ENCODE data around the gene HSD17B1. TPM values are rescaled to one million over a fixed set of nuclear protein-coding genes. Genes with fewer than 3 reads are reported as not detected.
A peak's percentile ranks its signal among the peaks of the same experiment; 100 is the strongest.

HSD17B1 gene
- total and polyA plus RNA-seq, 2 of the 13 experiments (the other 11 are each of a cell fraction or from before 2014, with no cell fraction given) = 0.54 to 0.93 TPM

DNA sequence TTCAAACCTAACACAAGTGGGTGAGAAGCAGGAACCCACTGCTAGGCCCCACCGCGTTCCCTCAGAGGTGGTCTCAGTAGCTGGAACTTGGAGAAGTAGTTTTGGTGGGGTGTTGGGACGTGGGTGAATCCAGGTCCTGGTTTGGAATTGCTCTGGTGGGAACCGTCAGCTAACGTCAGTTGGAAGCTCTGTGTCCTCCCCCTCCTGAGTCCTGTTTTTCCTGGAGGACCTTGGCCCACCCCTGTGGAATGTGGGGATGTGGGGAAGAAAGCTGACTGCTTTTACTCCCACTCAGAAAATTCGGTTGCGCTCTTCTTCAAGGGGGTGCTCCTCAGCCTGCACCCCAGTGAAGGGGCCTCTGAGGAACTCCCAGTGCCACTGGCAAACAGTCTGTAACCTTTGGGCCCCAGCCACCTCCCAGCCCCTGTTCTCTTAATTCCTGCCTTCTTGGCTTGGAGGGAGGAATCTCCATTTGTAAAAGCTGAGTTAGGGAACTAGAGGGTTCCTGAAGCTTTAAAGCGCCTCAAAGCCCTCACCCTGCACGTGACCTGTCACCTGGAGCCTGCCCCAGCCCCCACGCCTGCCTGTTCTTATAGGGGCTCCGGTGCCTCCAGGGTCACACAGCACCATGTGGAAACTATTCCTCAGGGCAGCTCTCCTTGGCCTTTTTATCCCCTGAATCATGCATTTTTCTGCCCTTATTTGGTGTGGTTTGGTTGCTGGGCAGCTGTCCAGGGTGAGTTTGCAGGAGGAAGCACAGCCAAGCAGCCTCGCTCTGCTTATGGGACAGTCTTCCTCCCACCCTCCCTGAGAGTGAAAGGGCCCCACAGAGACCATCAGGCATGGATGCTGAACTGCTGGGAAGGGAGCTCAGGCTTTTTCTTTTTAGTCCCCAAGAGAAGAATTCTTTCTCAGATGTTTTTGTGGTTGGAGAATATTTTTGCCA, 32.9 kb upstream of the HSD17B1 start (continued):
- TF ChIP-seq TRAFD1 (CRISPR knock-in tag; IDR thresholded peaks at IDR 0.05; ENCODE audit: borderline replicate concordance) (no peak), BRCA1 (CRISPR knock-in tag; IDR thresholded peaks at IDR 0.05) (no peak), RBAK (CRISPR knock-in tag; IDR thresholded peaks at IDR 0.05) (no peak; the same call in 1 of the 2 replicates), ZNF710 (CRISPR knock-in tag; IDR thresholded peaks at IDR 0.05; ENCODE audit: borderline replicate concordance) (no peak), BATF2 (CRISPR knock-in tag; IDR thresholded peaks at IDR 0.05) (no peak), ZNF383 (CRISPR knock-in tag; IDR thresholded peaks at IDR 0.05; ENCODE audit: borderline replicate concordance) (no peak), HNRNPH1 (optimal IDR thresholded peaks at IDR 0.05; ENCODE audit: low read depth, low read length) (no peak), SCMH1 (CRISPR knock-in tag; IDR thresholded peaks at IDR 0.05; ENCODE audit: borderline replicate concordance) (no peak), SSRP1 (CRISPR knock-in tag; IDR thresholded peaks at IDR 0.05) (peak; percentile 39; the same call in 1 of the 2 replicates), AGO2 (optimal IDR thresholded peaks at IDR 0.05; ENCODE audit: low read depth, low read length) (peak; percentile 55), HHEX (CRISPR knock-in tag; IDR thresholded peaks at IDR 0.05) (no peak), DPF2 (CRISPR knock-in tag; IDR thresholded peaks at IDR 0.05; ENCODE audit: borderline replicate concordance, low read depth) (no peak), ISX (CRISPR knock-in tag; conservative IDR thresholded peaks at IDR 0.05) (no peak), NBN (conservative IDR thresholded peaks at IDR 0.05) (no peak), TAF15 (IDR thresholded peaks at IDR 0.05; ENCODE audit: low read depth, low read length, poor library complexity, severe bottlenecking) (no peak), SRF (IDR thresholded peaks at IDR 0.05; ENCODE audit: low read depth, low read length) (peak; percentile 96), ATM (IDR thresholded peaks at IDR 0.05; ENCODE audit: borderline replicate concordance) (no peak), ZNF256 (CRISPR knock-in tag; conservative IDR thresholded peaks at IDR 0.05) (no peak), PAXIP1 (CRISPR knock-in tag; conservative IDR thresholded peaks at IDR 0.05) (peak; percentile 31), GPBP1L1 (CRISPR knock-in tag; IDR thresholded peaks at IDR 0.05) (no peak)
